GM13976 (cell line): Measurements from ENCODE around the gene TMEM198.

Experiments
- DNase-seq: peaks from one replicate; pipeline ENCODE4 v3.0.0; 2012; ENCODE audit warnings: low spot score
- in situ Hi-C: fragments of 300-500 bp; cut with MboI; formaldehyde crosslinking; loops from one replicate; pipeline ENCODE4 v1.12.0; 2022; ENCODE audit warnings: low sequenced_read_pairs, mixed read lengths, inconsistent platforms; ENCODE audit not compliant: unreplicated experiment
- TF ChIP-seq, protein P1 (sequence below): IDR thresholded peaks from 2 replicates; pipeline ENCODE4 v1.5.1; 2012; ENCODE audit warnings: borderline replicate concordance, mild to moderate bottlenecking; ENCODE audit not compliant: insufficient read depth; ENCODE audit errors: extremely low read depth, missing control alignments, control extremely low read depth

Gene TMEM198

DNA sequence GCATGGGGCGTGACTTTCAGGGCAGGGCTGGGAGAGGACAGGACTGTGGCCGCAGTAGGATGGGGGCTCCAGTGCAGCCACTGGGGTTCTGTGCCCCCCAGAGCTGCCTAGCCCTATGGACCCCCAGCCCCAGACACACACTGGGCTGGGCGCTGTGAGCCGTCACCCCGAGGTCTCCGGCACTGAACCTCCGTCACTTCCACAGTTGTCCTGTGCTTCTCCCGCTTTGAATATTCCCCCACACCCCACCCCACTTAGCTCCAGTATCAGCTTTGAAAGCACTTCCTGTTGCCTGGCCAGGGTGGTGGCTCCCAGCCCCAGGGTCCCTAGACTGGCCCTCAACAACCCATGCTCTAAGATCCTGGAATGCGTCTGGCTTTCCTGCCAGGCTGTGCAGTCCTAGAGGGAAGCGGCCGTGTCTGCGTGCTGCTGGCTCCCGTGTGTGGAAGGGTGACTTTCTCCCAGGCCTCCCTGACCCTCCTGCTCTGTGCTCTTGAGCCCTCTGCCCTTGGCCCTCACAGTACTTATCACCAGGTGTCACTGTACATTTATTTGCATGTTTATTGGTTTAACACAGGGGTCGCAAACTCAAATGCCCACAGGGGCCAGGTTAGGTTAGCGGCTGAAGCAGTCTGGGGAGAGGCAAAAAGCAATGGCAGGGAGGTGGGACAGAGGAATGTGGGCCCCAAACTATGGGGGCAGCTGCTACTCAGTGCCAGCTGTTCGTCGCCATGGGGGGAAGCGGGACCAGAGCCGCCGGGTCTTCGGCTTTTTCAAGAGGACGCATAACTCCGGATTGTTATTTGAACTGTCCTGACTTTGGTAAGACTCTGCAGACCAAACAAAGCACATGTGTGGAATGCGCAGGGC lies 17.6 kb downstream of the TMEM198 start:
- no peak for DNase-seq
- in situ Hi-C loops, result no loop called here
- TF ChIP-seq, protein P1, sequence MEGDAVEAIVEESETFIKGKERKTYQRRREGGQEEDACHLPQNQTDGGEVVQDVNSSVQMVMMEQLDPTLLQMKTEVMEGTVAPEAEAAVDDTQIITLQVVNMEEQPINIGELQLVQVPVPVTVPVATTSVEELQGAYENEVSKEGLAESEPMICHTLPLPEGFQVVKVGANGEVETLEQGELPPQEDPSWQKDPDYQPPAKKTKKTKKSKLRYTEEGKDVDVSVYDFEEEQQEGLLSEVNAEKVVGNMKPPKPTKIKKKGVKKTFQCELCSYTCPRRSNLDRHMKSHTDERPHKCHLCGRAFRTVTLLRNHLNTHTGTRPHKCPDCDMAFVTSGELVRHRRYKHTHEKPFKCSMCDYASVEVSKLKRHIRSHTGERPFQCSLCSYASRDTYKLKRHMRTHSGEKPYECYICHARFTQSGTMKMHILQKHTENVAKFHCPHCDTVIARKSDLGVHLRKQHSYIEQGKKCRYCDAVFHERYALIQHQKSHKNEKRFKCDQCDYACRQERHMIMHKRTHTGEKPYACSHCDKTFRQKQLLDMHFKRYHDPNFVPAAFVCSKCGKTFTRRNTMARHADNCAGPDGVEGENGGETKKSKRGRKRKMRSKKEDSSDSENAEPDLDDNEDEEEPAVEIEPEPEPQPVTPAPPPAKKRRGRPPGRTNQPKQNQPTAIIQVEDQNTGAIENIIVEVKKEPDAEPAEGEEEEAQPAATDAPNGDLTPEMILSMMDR, result no peak

DNA sequence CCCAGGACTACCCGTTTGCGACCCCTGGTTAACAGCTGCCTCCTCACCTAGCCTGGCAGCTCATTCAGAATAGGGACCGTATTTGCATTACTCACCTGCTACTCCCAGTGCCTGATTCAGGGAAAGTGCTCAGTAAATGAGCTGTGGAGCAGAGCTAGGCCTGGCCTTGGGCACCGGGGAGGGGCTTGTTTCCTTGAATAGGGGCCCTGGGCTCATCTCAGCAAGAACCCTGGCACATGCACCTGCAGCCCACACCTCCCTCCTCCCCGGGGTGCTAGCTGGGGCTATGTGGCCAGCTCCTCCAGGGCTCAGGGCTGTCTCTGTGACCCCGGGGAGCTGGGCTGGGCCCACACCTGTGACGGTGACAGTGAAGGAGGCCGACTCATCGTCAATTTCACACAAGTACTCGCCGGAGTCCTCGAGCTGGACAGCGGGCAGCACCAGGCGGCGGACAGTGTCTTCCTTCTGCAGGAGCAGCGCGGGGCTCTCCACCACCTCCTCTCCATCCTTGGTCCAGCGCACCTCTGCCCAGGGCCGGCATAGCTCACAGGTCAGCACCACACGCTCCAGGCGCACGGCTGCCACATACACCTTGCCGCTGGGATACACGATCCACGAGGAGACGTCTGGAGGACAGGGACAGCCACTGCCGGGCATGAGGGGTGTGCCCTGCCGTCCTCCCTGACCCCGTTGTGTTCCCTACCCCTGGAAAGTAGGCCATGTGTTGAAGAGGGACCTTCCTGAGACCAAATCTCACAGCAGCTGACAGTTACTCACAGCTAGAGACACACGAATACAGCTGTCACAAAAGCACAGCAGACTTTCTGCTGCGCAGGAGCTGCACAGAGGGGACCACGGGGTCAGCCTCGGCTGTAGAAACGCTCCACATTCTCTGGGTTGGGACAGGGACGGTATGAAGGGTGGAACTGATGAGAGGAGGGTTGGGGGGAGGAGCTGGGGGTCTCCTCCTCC lies 18.5 kb downstream of the TMEM198 start:
- DNase-seq, result no peak
- in situ Hi-C loops, result no loop called here
- TF ChIP-seq, protein P1, result no peak

DNA sequence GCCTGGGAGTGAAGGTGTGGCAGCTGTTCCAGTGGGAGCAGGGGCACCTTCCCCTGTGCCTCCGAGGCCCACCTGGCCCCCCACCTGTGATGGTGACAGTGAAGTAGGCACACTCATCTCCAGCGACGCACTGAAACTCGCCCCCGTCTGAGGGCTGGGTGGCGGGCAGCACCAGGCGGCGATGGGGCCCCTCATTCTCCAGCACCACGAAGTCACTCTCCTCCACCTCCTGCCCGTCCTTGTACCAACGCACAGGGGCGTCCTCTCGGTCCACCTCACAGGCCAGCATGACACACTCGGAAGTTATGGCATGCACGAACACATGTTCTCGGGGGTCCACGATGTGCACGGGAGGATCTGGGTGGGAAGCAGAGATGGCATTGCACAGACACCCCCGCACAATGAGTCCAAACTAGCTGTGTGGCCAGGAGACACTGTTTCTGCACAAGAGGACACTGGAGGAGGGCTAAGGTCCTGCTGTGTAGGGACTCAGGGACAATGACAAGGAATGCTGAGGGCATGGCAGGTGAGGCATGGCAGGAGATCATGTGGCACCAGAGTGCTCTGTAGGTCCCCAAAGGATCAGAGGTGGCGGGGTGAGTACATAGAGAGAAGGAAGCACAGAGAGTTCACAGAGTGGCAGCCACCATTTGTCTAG lies 19.6 kb downstream of the TMEM198 start:
- in situ Hi-C loops, result no loop called here
- DNase-seq, result no peak
- TF ChIP-seq, protein P1, result no peak

DNA sequence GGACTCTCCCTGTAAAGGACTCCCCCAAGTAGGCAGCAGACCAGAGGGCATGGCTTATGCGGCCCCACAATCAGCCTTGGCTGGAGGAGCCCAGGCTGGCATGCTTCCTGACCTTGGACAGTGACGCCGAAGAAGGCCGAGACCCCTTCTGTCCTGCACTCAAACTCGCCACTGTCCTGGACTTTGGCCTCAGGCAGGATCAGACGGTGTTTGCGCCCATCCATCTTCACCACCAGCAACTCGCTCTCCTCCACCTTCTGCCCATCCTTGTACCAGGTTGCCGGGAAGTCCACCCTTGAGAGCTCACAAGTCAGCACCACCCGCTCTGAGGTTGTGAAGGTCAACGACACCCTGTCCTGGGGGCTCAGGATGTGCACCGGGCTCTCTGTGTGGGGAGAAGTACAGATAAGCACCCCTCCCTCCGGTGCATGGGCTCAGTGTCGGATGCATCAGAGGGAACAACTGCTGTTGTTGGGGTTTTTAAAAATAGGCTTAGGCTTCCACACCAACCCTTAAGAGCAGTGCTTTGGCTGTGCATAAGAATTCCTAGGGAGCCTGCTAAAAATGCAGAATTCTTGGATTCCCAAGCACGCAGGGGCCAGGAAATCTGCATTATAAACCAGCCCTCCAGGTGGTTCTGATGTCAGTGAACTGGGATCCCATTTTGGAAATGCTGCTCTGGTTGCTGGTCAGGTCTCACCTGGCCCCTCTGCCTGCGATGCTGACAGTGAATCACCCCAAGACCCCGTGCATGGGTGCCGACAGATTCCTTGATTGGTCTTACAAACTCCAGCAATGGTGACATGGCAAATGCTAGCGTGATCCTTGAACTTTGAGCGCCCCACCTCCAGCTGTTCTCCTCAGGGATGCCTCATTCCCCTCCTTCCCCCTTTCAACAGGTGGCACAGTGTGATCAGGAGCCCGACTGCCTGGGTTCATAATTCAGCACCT lies 21.6 kb downstream of the TMEM198 start:
- DNase-seq, result no peak
- in situ Hi-C loops, result no loop called here
- TF ChIP-seq, protein P1, result no peak

DNA sequence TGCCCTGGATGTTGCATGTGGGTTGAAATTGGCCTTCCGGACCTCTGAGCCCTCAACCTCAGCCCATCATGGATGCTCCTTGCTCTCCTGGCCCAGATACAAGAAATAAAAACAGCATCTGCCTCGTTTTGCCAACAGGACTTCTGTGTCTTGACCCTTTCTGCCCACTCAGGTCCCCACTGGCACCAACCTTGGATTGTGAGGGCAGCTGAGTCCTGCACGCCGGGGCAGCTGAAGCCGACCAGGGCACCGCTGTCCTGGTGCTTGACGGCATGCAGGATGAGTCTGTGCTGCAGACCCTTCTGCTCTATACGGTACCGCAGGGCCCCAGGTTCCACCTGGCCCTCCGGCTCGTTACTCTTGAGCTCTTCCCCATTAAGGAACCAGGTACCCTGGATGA lies 22.8 kb downstream of the TMEM198 start:
- TF ChIP-seq, protein P1, result no peak
- no peak for DNase-seq
- in situ Hi-C loops, result no loop called here
